ENCODE results near the gene CLEC11A.

Gene CLEC11A

DNA sequence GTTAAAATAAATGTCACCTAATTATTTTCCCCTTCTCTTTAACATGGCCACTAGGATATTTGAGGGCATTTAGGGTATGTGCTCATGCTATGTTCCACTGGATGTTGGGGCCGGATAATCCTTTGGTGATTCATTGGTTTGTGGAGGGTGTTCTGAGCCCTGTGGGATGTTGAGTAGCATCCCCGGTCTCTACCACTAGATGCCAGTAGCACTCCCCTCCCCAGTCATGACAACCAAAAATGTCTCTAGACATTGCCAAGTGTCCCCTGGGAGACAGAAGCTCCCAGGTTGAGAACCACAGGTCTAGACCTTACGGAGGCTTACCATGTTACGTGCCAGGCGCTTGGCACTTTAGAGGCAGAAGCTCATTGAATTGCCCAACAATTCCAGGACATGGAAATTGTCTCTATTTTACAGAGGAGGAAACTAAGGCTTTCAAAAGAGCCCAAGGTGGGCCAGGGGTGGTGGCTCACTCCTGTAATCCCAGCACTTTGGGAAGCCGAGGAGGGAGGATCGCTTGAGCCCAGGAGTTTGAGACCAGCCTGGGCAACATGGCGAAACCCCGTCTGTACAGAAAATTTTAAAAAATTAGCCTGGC is 17.6 kb upstream of the CLEC11A start:
- peak in 1 of 2 experiments; percentile 23 for DNase-seq

DNA sequence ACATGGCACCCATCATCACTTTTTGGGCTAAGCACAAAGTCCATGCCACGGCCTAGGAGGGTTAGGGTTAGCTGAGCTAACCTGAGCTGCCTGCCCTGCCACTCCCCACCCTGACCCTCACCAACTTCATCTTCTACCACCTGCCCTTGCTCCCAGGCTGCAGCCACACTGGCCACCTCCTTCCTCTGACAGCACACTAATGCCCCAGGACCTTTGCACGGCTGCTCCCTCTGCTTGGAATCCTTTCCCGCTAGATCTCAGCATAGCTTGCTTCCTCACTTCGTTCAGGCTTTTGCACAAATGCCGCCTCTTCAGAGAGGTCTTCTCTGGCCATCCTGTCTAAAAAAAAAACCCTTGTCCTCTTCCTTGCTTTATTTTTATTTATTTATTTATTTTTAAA is 16.8 kb upstream of the CLEC11A start:
- no peak for DNase-seq

DNA sequence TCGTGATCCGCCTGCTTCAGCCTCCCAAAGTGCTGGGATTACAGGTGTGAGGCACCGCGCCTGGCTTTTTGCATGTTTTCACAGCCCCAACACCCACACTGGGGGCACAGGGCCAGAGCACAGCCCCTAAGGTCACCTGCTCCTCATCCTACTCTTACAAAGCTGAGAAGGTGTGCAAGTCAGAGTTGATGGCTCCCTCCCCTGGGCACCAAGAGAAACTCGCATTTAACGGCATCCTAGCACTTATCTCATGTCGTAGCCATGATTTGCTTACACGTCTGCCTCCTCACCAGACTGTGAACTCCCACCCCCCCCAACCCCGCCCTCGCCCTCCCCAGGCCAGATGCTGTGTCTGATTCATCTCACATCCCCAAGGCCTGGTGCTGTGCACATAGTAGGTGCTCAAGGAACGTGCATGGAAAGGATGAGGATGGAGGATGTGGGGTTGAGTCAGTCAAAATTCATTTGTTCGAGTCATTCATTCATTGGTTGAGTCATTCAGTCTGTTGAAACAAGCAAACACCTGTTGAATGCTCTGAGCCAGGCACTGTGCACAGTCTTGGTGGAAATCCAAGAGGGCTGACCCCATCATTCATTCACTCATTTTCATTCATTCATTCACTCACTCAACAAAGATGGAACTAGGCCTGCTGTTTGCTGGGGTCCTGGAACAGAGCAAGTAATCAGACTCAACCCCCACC is 14.8 kb upstream of the CLEC11A start:
- no peak for DNase-seq

DNA sequence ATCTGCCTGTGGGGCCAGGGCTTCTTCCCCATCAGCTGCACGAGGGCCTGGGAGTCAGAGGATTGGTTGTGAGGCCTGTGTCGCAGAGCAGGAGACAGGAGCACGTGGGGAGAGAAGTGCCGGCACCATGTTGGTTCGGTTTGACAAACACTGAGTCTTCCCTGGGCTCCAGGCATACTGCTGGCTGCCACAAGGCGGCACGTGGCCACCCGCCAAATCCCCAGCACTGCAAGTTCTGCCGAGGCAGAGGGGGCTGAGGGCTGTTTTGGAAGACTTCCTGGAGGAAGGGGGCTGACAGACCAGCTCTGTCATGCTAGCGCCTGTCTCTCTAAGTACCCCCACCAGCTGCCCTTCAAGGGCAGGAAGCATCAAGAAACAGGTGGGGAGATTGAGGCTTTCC is 13.1 kb upstream of the CLEC11A start:
- DNase-seq: no peak

DNA sequence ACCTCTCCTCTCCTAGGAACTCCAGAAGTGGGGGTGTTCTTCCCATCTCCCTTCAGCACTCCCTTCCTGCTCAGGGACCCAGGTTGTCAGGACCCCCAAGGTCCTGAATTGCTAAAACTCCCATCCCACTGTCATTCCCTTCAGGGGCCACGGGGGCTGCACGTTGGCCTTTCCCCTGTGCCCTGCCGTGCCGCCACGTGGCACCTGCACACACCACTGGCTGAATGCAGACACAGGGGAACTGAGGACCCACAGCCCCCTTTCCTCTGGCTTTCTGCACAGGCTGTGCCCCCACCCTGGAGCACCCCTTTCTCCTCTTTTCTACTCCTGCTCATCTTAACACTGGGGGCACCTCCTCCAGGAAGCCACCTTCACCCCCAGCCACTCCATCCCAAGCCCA is 12.6 kb upstream of the CLEC11A start:
- no peak for DNase-seq

DNA sequence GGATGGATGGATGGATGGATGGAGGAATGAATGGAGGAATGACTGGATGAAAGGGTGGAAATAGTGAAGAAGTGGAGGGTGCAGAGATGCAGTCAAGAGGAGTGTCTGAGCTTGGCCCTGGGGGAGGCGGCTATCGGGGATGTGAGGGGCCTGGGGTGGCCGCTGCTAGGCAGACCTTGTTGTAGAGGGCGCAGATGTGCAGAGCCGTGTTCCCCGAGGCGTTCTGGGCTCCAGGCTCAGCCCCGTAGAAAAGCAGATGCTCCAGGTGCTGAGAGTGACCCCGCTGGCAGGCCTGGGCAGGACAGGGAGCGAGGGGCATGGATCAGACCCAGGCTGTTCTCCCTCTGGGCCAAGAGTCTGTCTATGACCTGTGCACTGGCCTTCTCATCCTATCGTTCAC is 12.0 kb upstream of the CLEC11A start:
- DNase-seq: no peak

DNA sequence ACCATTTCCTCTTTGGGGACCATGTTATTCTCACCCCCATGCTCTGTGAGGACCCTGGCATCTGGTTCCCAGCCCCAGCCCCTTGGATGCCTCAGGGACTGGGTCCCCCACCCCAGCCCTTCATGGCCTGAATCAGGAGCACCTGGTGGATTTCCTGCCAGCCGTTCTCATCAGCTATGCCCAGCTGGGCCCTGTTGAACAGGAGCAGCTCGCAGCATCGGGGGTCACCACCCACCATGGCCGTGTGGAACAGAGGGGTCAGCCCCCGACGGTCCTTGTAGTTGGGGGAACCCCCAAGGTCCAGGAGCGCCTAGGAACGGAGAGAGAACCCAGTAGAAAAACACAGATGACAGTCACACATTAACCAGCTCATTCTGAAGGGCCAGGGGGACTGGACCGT is 11.4 kb upstream of the CLEC11A start:
- DNase-seq: no peak

DNA sequence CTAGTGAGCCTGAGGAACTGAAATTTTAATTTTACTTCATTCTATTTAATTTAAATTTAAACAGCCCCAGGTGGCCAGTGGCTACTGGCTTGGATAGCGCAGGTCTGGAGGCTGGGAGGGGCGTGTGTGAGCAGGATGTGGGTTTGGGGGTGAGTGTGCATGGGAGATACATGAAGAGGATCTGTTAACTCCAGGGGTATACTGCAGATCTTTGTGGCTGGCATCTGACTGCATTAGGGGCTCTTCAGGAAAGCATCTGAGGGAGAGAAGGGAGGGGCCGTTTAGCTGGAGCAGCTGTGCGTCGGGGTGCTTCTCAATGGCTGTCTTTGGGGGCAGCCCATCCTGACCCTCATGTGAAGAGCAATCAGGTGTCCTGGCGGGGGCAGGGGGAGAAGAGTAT is 10.3 kb upstream of the CLEC11A start:
- no peak for DNase-seq

DNA sequence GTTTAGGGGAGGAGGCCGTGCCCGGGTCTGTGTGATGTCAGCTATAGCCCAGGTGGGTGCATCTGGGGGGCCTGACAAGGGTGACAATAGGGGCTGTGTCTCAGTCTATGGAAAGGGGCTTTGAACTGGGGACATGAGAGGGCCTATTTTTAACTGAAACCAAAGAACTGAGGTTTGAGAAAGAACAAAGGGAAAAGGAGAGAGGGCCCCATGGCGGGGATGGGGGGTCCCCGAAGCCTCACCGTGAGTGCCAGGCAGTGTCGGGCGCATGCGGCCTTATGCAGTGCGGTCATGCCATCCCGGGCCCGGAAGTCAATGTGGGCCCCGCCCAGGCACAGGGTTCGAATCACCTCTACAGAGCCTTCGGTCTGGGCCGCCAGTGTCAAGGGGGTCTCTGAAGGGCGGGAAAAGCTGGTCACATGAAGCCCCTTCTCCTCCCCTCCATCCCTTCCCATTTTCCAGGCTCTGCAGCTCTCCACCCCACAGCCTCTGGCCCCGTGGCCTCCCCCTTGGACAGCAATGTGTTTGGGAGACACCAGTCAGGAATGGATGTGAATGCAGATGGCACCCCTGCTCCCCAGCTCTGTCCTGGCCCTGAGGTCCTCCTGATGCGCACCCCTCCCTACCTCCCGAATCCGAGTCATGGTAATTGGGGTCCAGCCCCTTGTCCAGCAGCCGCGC is 9.5 kb upstream of the CLEC11A start:
- DNase-seq: no peak

DNA sequence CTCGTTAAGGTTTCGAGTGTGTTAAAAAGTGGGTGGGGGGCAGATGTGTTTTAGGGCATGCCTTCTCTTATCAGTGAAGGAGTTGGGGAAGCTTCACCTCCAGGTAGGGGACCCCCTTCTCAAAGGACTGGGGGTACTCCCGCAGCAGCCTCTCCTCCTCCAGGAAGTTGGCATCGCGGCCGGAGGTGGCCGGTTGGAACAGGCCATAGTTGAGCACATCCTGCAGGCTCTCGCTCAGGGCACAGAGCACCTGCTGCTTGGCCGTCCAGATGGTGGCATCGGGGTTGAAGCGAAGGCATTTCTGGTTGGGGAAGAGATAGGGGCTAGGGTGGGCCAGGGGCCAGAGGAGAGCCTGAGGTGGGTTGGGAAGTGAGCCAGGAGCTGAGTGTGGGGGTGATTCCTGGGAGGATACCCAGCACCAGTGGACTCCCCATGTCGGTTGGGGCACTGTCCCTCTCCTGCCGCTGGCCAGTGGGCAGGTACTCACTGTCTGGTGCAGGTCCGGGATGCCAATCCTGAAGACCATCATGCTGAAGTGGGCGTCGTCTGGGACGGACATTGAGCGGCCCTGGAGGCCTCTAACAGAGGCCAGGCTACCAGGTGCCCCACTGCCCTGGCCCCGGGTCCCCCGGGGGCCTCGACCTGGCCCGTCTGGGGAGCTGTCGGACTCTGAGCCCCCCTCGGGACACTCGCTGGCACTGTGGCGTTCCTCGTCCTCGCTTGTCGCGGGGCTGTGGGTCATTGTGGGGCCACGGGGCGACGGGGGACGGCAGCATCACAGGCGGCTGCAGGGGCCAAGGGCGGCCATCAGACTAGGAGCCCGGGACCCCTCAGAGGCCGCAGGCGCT is 6.8 kb upstream of the CLEC11A start:
- DNase-seq: no peak

DNA sequence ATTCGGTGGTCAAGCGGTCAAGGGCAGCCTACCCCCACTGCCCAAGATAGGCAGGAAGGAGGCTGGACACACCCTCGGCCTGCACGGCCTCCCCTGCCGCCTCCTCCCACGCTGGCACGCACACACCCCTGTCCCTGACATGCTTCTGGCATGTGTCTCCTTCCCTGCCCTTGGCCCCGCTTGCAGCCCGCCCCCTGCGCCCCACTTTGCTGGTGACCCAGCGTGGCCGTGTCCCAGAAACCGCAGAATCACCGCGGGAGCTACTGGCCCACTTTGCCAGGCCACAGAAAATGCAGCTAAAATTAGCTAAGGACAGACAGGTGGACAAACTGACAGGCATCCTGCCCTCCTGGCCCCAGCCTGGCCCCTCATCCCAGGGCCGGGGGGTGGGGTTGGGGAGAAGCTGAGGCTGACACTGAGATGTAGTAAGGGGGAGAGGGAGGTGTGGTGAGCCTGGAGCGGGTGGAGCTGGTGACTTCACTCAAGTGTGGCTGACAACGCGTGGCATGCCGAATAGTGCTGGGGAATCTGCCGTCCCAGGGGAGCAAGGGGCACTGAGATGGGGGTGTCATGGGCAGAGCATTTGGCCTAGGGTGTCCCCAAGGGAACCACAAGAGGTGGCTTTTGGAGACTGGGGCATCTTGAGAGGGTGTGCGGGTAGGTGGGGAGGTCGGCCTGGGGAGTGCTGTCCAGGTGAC is 6.0 kb upstream of the CLEC11A start:
- DNase-seq: no peak

DNA sequence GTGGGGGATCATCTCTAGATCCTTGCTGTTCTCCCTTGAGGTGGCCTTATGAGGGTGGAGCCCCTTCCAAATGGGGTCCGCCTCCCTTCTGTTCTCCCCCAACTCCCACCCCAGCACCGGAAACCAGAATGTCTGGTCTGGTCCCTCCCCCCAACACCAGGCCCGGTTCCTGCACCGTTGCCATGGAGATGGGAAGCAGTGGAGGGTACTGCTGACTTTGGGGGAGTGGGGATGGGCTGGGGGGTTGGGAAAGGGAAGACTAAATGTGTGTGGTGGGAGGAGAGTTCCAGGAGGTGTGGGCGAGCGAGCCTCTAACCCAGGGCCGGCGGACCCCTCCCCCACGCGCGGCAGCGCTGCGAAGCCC is 5.3 kb upstream of the CLEC11A start:
- DNase-seq: no peak

DNA sequence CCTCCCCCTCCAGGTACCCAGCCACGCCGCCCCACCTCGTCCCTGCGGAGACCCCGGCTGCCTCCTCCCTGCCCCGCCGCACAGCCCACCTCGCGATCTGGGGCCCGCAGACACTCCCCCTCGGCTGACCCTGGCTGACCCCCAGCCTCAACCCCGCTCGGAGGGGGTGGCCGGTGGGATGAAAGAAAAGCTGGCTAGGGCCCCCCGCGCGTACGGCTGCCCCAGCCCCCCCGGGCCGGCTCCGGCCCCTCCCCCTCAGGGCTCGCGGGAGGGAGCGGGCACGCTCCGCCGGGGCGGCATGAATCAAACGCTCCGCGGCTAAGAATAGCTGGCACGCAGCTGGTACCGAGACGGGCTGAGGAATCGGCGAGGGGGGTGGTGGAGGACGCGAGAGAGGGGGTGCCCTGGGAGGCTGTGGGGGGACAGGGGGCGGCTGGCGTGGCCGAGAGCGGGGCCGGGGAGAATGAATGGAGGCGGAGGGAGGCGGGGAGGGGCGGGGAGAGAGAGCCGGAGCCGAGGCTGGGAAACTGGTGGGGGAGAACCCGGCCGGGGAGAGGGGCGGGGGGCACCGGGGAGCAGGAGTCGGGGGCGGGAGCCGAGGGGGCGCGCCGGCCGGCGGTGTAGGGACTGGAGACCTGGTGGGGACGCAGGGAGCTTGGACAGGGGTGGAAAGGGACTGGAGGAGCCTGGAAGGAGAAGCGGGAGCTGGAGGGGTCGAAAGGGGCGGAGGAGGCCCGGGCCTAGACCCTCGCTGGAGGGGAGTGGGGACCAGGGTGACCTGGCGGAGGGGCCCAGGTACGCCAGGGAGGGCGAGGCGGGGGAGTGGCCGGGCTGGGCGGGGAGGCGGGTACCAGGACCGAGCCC is 4.7 kb upstream of the CLEC11A start:
- DNase-seq: peak in 1 of 2 experiments; percentile 50

DNA sequence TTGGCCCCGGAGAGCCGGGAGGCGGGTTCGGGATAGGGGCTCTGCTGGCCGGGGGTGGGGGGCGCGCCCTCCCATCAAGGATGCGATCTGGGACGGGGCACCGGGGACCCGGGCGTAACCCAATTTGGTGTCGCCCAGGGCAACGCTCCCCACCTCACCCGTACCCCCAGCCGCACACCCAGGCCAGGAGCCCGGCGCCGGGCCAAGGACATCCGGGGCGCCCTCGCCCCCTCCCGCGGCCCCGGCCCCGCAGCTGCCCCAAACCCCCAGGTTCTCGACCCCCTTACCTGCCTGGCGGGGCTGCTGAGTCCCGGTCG is 4.1 kb upstream of the CLEC11A start:
- DNase-seq: no peak

DNA sequence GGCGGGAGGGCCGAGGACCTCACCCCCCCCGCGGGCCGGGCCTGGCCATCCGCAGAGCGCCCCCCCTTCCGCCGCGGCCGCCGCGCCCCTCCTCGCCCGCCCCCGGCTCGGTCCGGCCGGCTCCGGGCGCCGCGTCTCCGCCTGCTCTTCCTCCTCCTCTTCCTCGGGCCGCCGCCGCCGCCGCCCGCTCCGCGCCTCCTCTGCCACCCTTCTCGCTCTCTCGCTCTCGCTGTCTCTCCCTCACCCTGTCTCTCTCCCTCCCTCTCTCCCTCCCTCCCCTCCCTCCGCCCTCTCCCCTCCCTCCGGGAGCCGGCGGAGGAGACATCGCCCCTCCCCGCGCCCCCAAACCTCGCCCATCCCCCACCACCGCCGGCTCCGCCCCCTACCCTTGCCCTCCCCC is 3.6 kb upstream of the CLEC11A start, which contains the start of gene SHANK1:
SHANK1 (minus strand) TSS at position 237 of the 400 bp plus-strand sequence. CDS start 2,883 bp downstream, outside the sequence.
- DNase-seq: no peak

DNA sequence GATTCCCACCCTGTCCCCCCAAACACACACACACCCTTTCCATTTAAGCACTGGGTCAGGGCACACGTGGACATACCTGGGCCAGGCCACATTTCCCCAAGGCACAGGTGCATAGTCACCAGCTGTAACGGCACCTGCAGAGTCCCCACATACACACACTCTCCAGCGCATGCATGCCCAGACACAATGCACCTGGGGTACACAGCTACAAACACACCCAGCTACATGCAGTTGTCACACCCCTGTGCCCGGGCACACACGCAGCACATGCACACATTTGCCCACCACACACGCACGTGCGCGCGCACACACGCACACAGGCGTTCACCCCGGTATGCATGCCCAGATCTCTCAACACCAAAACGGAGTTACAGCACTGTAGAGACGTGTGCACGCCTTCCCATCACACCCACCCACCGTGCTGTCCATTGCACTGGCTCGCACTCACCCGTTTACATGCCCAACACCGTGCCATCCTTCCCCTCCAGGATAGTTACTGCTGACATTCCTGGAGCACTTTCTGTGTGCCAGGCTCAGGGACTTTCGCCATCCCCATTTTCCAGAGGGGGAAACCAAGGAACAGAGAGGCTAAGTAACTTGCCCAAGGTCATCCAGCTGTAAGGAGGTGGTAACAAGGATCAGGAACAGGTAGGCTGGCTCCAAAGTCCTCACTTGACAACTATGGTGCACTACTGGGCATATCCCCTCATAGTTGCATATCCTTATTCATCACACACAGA is 2.8 kb upstream of the CLEC11A start:
- no peak for DNase-seq

DNA sequence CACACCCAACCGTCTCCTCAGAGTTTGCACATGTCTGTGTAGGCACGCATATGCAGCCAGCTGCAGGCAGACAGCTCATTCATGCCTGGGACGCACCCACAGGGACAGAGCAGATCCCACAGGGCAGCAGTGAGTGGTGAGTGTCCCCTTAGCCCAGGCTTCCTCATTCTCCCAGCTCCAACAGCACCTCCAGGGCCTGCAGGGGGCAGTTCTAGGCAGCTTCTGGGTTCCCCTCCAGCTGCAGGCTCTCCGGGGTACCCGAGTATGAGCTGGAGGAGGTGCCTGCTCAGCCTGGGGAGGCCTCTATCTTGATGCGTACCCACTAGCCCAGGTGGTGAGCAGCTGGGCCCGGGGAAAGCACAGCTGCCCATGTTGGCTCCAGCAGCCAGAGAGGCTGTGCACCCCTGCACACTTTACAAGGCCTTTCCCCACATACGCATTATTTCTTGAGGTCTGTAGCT is 2.2 kb upstream of the CLEC11A start:
- no peak for DNase-seq

DNA sequence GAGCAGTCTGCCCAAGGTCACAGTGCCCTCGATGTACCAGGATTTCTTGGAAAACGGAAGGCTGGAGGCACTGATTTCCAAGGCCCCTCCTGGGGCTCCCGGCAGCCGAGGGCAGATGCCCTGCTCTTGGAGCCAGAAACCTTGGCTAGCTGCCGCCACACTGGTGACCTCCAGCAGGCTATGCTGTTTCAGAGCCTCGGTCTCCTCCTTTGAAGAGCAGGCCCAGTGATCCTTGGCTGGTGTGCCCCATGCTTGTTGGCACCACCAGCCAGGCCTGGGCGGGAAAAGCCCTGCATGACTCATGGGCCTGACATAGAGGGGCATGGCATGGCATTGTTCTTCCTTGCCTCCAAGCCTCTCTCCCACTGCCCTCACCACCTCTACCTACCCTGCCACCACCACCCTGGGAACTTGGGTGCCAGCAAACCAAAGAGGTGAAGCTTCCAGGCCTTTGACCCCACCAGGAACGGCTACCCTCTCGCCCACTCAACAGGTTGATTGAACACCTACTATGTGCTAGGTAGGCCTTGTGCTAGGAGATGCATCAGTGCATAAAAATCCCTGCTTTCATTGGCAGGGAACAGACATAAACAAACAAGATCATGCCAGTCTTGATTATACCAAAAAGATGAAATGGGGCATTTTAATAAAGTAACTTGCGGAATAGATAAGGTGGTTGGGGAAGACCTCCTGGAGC is 1.6 kb upstream of the CLEC11A start:
- no peak for DNase-seq

DNA sequence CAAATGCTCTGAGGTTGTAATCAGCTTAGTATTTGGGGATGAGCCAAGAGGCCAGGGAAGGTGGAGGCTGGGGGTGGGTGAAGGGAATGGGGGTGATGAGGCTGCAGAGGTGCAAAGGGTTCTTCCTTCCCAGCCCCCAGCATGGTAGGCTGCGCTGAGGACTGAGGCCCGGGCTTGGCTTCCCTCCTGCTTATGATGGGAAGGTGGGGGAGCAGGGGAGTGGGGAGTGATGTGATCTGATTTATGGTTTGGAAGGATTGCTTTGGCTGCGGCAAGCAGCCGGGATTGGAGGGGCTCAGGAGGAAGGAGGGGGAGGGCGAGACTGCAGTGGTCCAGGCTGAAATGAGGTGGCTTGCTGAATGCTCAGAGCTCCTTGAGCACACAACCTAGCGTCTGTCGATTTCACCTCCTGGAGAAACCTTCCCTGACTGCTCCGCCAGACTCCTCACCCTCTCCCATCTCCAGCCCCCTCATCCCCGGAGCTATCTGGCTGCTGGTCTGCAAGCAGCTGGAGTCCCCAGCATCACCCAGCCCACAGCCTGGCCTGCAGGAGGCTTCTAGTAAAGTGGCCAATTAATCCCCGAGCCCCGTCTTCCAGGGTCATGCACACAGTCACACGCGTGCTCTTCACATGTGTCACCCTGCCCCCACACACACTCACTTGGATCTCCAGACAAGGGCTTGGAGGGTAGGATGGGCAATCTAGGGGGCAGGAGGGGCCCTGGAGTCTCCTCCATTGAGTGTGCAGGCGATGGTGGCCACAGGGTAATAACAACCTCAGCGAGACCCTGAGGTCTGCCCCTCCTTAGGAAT is 757 bp upstream of the CLEC11A start:
- no peak for DNase-seq
